K562 (cell line): Measurements from ENCODE around the gene RIMS3. TPM values are rescaled to one million over a fixed set of nuclear protein-coding genes. Genes with fewer than 3 reads are reported as not detected.

Experiments
- C11orf30 ChIP-seq: fragments of 450-650 bp; IDR thresholded peaks from 2 replicates; pipeline ENCODE4 v1.6.1; 2016; ENCODE audit warnings: low read depth, mild to moderate bottlenecking
- CEBPG ChIP-seq, 3 experiments: fragments of 200-800 bp in 1 of 3; sonication (Bioruptor generic) in 1 of 3; sonication (generic) in 1 of 3; formaldehyde crosslinking in 1 of 3; IDR thresholded peaks in 2 of 3; conservative IDR thresholded peaks in 1 of 3; 2 replicates each; pipeline versions ENCODE4 v1.6.1 to v1.8.0; 2016 to 2022; ENCODE audit warnings: missing compliant biosample characterization in 2 of 3, missing genetic modification characterization in 2 of 3, mild to moderate bottlenecking in 1 of 3, missing genetic modification reagents in 1 of 3
- MCM7 ChIP-seq, 2 experiments: fragments of 450-650 bp; IDR thresholded peaks; 2 replicates each; pipeline ENCODE4 v1.6.1; 2016 to 2018
- POLR2G ChIP-seq: fragments of 200-400 bp; formaldehyde crosslinking; IDR thresholded peaks from 2 replicates; pipeline ENCODE4 v1.6.1; 2017; ENCODE audit warnings: low read depth, mild to moderate bottlenecking, antibody characterized with exemption, low read length, moderate library complexity
- PRMT5 ChIP-seq: sonication (generic); formaldehyde crosslinking; IDR thresholded peaks from 2 replicates; pipeline ENCODE4 v1.5.0; 2020; ENCODE audit warnings: missing genetic modification reagents
- TCFL5 ChIP-seq: fragments of 250-450 bp; sonication (Bioruptor Pico); conservative IDR thresholded peaks from 2 replicates; pipeline ENCODE4 v1.6.1; 2021; ENCODE audit warnings: mild to moderate bottlenecking, moderate library complexity, matching md5 sums
- TFAP4 ChIP-seq: sonication (generic); formaldehyde crosslinking; IDR thresholded peaks from 2 replicates; pipeline ENCODE4 v1.8.0; 2022; ENCODE audit warnings: missing genetic modification reagents, mild to moderate bottlenecking, moderate library complexity, borderline replicate concordance
- ZFP91 ChIP-seq: sonication (generic); formaldehyde crosslinking; IDR thresholded peaks from 2 replicates; pipeline ENCODE4 v1.8.0; 2022; ENCODE audit warnings: mild to moderate bottlenecking, missing genetic modification reagents
- polyA plus RNA-seq, 8 experiments: library from polyadenylated mRNA; depleted of rRNA in 4 of 8; stranded (reverse) in 5 of 8; unstranded in 3 of 8; fragments of >200 nt; fragmentation: Nextera tagmentation in 2 of 8; fragmentation: Illumina TruSeq in 1 of 8; extraction: Ambion mirVana in 2 of 8; extraction: Trizol in 1 of 8; gene quantifications; 2 replicates each; pipeline versions ENCODE4 v1.2.1 to v1.2.3, GENCODE V29; 2011 to 2014; ENCODE audit warnings: inconsistent platforms in 1 of 8, missing spikeins in 1 of 8
- total RNA-seq, 7 experiments: library from RNA; depleted of rRNA in 6 of 7; stranded (reverse); fragments of >200 nt in 6 of 7; fragmentation: Illumina TruSeq in 2 of 7; extraction: Trizol in 2 of 7; gene quantifications; 2 replicates each; pipeline versions ENCODE4 v1.2.1 to v1.2.3, GENCODE V29; 2011 to 2021; ENCODE audit warnings: low replicate concordance in 1 of 7
- TF ChIP-seq, protein P1 (sequence below): fragments of 450-650 bp; formaldehyde crosslinking; IDR thresholded peaks from 2 replicates; pipeline ENCODE4 v1.4.0; 2022; ENCODE audit warnings: missing genetic modification characterization

Gene RIMS3
- total and polyA plus RNA-seq, 9 of the 15 experiments (the other 6 are each of a cell fraction or from before 2014, with no cell fraction given): 0.06 to 1.2 (median 0.59) TPM

- TF ChIP-seq, protein P1, sequence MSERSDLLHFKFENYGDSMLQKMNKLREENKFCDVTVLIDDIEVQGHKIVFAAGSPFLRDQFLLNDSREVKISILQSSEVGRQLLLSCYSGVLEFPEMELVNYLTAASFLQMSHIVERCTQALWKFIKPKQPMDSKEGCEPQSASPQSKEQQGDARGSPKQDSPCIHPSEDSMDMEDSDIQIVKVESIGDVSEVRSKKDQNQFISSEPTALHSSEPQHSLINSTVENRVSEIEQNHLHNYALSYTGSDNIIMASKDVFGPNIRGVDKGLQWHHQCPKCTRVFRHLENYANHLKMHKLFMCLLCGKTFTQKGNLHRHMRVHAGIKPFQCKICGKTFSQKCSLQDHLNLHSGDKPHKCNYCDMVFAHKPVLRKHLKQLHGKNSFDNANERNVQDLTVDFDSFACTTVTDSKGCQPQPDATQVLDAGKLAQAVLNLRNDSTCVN (CRISPR knock-in tag): no peak
- TF ChIP-seq TCFL5 (CRISPR knock-in tag): no peak
- TF ChIP-seq POLR2G: no peak
- no peak for TF ChIP-seq C11orf30
- TF ChIP-seq CEBPG (CRISPR knock-in tag; IDR thresholded peaks at IDR 0.05): no peak; the same call in 1 of the 2 replicates
- TF ChIP-seq CEBPG (tag; conservative IDR thresholded peaks at IDR 0.05 in 1 of 2, IDR thresholded peaks at IDR 0.05 in 1 of 2): peak in 1 of 2 experiments; percentile 24; a peak in 1 of 4 replicates
- peak; percentile 44 for TF ChIP-seq ZFP91 (CRISPR knock-in tag)
- TF ChIP-seq TFAP4 (CRISPR knock-in tag): peak; percentile 49; the same call in 1 of the 2 replicates
- TF ChIP-seq MCM7 (IDR thresholded peaks at IDR 0.05): no peak
- no peak for TF ChIP-seq PRMT5 (CRISPR knock-in tag)
Observed at GRCh38 chr1:40663324-40664166, 1.9 kb downstream of the RIMS3 start (continued).
